HEK293 (cell line): ENCODE measurements around the gene HCFC1.

Source experiments
- FEZF1 ChIP-seq: fragments of 450-650 bp; formaldehyde crosslinking; IDR thresholded peaks from 2 replicates; pipeline ENCODE4 v1.5.1; 2016; ENCODE audit warnings: missing biosample characterization, missing genetic modification characterization
- KLF7 ChIP-seq: fragments of 450-650 bp; formaldehyde crosslinking; IDR thresholded peaks from 2 replicates; pipeline ENCODE4 v1.5.1; 2016; ENCODE audit warnings: missing biosample characterization, missing genetic modification characterization, borderline replicate concordance
- KLF9 ChIP-seq: fragments of 450-650 bp; formaldehyde crosslinking; IDR thresholded peaks from 2 replicates; pipeline ENCODE4 v1.5.1; 2016; ENCODE audit warnings: missing biosample characterization, missing genetic modification characterization, low read depth
- PRDM1 ChIP-seq: fragments of 450-650 bp; formaldehyde crosslinking; IDR thresholded peaks from 2 replicates; pipeline ENCODE4; 2016; ENCODE audit warnings: missing biosample characterization, missing genetic modification characterization
- SCRT2 ChIP-seq: fragments of 450-650 bp; formaldehyde crosslinking; IDR thresholded peaks from 2 replicates; pipeline ENCODE4 v1.5.1; 2016; ENCODE audit warnings: missing biosample characterization, missing genetic modification characterization
- SP7 ChIP-seq: fragments of 450-650 bp; formaldehyde crosslinking; IDR thresholded peaks from 2 replicates; pipeline ENCODE4 v1.5.1; 2016; ENCODE audit warnings: missing biosample characterization, missing genetic modification characterization
- TRIM28 ChIP-seq: IDR thresholded peaks from 2 replicates; pipeline ENCODE4 v1.6.1; 2011; ENCODE audit warnings: low read length, control low read depth, borderline replicate concordance
- ZBTB21 ChIP-seq: fragments of 450-650 bp; formaldehyde crosslinking; IDR thresholded peaks from 2 replicates; pipeline ENCODE4 v1.5.1; 2017; ENCODE audit warnings: missing biosample characterization, missing genetic modification characterization
- ZFP69B ChIP-seq: fragments of 450-650 bp; formaldehyde crosslinking; IDR thresholded peaks from 2 replicates; pipeline ENCODE4 v1.5.1; 2016; ENCODE audit warnings: missing biosample characterization, missing genetic modification characterization
- ZNF2 ChIP-seq: fragments of 450-650 bp; formaldehyde crosslinking; IDR thresholded peaks from 2 replicates; pipeline ENCODE4 v1.5.1; 2016; ENCODE audit warnings: missing biosample characterization, missing genetic modification characterization
- ZNF202 ChIP-seq: fragments of 450-650 bp; formaldehyde crosslinking; IDR thresholded peaks from 2 replicates; pipeline ENCODE4 v1.5.1; 2016; ENCODE audit warnings: missing biosample characterization, missing genetic modification characterization, borderline replicate concordance
- ZNF223 ChIP-seq: fragments of 450-650 bp; formaldehyde crosslinking; IDR thresholded peaks from 2 replicates; pipeline ENCODE4 v1.5.1; 2016; ENCODE audit warnings: missing biosample characterization, missing genetic modification characterization
- ZNF311 ChIP-seq: fragments of 450-650 bp; formaldehyde crosslinking; IDR thresholded peaks from 2 replicates; pipeline ENCODE4 v1.5.1; 2017; ENCODE audit warnings: missing biosample characterization, missing genetic modification characterization, borderline replicate concordance
- ZNF335 ChIP-seq: fragments of 450-650 bp; formaldehyde crosslinking; conservative IDR thresholded peaks from 2 replicates; pipeline ENCODE4 v1.5.1; 2016; ENCODE audit warnings: missing biosample characterization, missing genetic modification characterization
- ZNF37A ChIP-seq: fragments of 450-650 bp; IDR thresholded peaks from 2 replicates; pipeline ENCODE4 v1.5.1; 2018; ENCODE audit warnings: missing biosample characterization, missing genetic modification characterization
- ZNF433 ChIP-seq: fragments of 450-650 bp; formaldehyde crosslinking; IDR thresholded peaks from 2 replicates; pipeline ENCODE4 v1.5.1; 2016; ENCODE audit warnings: missing biosample characterization, missing genetic modification characterization, low read depth
- ZNF48 ChIP-seq: fragments of 450-650 bp; formaldehyde crosslinking; IDR thresholded peaks from 2 replicates; pipeline ENCODE4 v1.5.1; 2016; ENCODE audit warnings: missing biosample characterization, missing genetic modification characterization
- ZNF514 ChIP-seq: fragments of 450-650 bp; formaldehyde crosslinking; IDR thresholded peaks from 2 replicates; pipeline ENCODE4 v1.5.1; 2016; ENCODE audit warnings: missing biosample characterization, missing genetic modification characterization
- ZNF548 ChIP-seq: fragments of 450-650 bp; formaldehyde crosslinking; IDR thresholded peaks from 2 replicates; pipeline ENCODE4 v1.5.1; 2016; ENCODE audit warnings: missing biosample characterization, missing genetic modification characterization
- ZNF585B ChIP-seq: fragments of 450-650 bp; formaldehyde crosslinking; IDR thresholded peaks from 2 replicates; pipeline ENCODE4 v1.5.1; 2016; ENCODE audit warnings: missing biosample characterization, missing genetic modification characterization
- ZNF629 ChIP-seq: fragments of 450-650 bp; formaldehyde crosslinking; IDR thresholded peaks from 2 replicates; pipeline ENCODE4 v1.5.1; 2017; ENCODE audit warnings: missing biosample characterization, missing genetic modification characterization
- ZNF658 ChIP-seq: fragments of 450-650 bp; formaldehyde crosslinking; IDR thresholded peaks from 2 replicates; pipeline ENCODE4; 2016; ENCODE audit warnings: missing biosample characterization, missing genetic modification characterization
- ZNF707 ChIP-seq: fragments of 450-650 bp; formaldehyde crosslinking; IDR thresholded peaks from 2 replicates; pipeline ENCODE4 v1.5.1; 2016; ENCODE audit warnings: missing biosample characterization, missing genetic modification characterization
- ZNF777 ChIP-seq: fragments of 450-650 bp; formaldehyde crosslinking; IDR thresholded peaks from 2 replicates; pipeline ENCODE4 v1.5.1; 2017; ENCODE audit warnings: missing biosample characterization, missing genetic modification characterization, borderline replicate concordance
- ZNF843 ChIP-seq: fragments of 450-650 bp; formaldehyde crosslinking; IDR thresholded peaks from 2 replicates; pipeline ENCODE4 v1.5.1; 2016; ENCODE audit warnings: missing biosample characterization, missing genetic modification characterization
- ZSCAN30 ChIP-seq: fragments of 450-650 bp; IDR thresholded peaks from 2 replicates; pipeline ENCODE4 v1.5.1; 2018; ENCODE audit warnings: missing biosample characterization, mild to moderate bottlenecking, missing genetic modification characterization, moderate library complexity
- TF ChIP-seq, protein P1 (sequence below): fragments of 450-650 bp; formaldehyde crosslinking; IDR thresholded peaks from 2 replicates; pipeline ENCODE4 v1.5.1; 2016; ENCODE audit warnings: missing biosample characterization, missing genetic modification characterization
- TF ChIP-seq, protein P2 (sequence below): fragments of 450-650 bp; formaldehyde crosslinking; IDR thresholded peaks from 2 replicates; pipeline ENCODE4; 2016; ENCODE audit warnings: missing biosample characterization, missing genetic modification characterization
- TF ChIP-seq, protein P3 (sequence below): fragments of 450-650 bp; formaldehyde crosslinking; IDR thresholded peaks from 2 replicates; pipeline ENCODE4 v1.5.1; 2017; ENCODE audit warnings: missing biosample characterization, mild to moderate bottlenecking, missing genetic modification characterization, moderate library complexity
- TF ChIP-seq, protein P4 (sequence below): fragments of 450-650 bp; formaldehyde crosslinking; IDR thresholded peaks from 2 replicates; pipeline ENCODE4 v1.5.1; 2016; ENCODE audit warnings: missing biosample characterization, missing genetic modification characterization
- TF ChIP-seq, protein P5 (sequence below): IDR thresholded peaks from 2 replicates; pipeline ENCODE4 v1.6.1; 2011; ENCODE audit warnings: mild to moderate bottlenecking, low read depth, low read length, borderline replicate concordance
- TF ChIP-seq, protein P6 (sequence below): fragments of 450-650 bp; formaldehyde crosslinking; IDR thresholded peaks from 2 replicates; pipeline ENCODE4 v1.5.1; 2017; ENCODE audit warnings: missing biosample characterization, missing genetic modification characterization

Gene HCFC1

DNA sequence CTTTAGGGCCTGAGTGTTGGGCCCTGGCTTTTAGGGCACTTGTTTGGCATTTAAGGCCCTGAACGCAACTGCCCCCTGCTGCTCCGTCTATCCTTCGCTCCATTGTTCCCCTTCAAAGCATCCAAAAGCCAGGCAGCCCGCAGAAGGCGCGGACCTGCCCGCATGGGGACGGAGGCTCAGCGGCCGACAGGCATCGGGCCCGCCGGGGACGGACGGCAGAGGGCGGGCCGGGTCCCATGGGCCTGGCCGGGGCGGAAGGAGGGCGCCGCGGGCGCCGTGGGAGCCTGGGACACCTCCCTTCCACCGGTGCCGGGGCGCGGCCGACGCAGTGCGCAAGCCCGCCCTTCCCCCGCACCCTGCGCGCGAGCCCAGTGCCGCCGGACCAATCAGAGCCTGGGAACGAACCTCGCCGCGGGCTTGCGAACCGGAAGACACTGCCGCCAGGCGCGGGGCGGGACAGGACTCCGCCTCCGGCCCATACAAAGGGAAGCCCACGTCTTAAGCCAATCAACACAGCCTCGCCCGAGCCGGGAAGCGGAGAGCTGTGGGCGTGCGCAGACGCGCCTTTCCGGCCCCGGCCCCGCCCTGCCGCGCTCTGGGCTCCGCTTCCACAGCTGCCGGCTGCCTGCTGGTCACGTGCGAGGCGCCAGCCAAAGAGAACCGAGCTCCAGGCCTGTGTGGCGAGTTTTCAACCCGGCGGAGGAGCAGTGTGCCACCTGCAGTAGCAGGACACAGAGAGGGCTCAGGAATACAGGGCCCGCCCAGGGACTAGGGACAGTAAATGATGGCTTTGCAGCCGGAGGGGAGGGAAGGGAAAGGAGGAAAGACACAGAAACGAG, 43.5 kb downstream of the HCFC1 start (continued):
- TF ChIP-seq, protein P1, sequence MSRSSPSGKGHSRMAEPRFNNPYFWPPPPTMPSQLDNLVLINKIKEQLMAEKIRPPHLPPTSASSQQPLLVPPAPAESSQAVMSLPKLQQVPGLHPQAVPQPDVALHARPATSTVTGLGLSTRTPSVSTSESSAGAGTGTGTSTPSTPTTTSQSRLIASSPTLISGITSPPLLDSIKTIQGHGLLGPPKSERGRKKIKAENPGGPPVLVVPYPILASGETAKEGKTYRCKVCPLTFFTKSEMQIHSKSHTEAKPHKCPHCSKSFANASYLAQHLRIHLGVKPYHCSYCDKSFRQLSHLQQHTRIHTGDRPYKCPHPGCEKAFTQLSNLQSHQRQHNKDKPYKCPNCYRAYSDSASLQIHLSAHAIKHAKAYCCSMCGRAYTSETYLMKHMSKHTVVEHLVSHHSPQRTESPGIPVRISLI (tag by site-specific recombination) = no peak
- peak; percentile 31; the same call in 1 of the 2 replicates for TF ChIP-seq ZNF843
- 0 out of 2 replicates have a peak, but pooled peaks have one; percentile 54 for TF ChIP-seq ZFP69B
- TF ChIP-seq ZNF585B (tag by site-specific recombination) = no peak
- TF ChIP-seq ZNF2 (tag by site-specific recombination) = 0 out of 2 replicates have a peak, but pooled peaks have one; percentile 24
- peak; percentile 6; the same call in 1 of the 2 replicates for TF ChIP-seq PRDM1 (tag by site-specific recombination)
- no peak for TF ChIP-seq SCRT2
- no peak for TF ChIP-seq ZNF202 (tag by site-specific recombination)
- peak; percentile 28; the same call in 1 of the 2 replicates for TF ChIP-seq KLF7 (tag by site-specific recombination)
- TF ChIP-seq, protein P2, sequence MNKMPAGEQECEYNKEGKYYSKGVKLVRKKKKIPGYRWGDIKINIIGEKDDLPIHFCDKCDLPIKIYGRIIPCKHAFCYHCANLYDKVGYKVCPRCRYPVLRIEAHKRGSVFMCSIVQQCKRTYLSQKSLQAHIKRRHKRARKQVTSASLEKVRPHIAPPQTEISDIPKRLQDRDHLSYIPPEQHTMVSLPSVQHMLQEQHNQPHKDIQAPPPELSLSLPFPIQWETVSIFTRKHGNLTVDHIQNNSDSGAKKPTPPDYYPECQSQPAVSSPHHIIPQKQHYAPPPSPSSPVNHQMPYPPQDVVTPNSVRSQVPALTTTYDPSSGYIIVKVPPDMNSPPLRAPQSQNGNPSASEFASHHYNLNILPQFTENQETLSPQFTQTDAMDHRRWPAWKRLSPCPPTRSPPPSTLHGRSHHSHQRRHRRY (tag by site-specific recombination) = no peak
- TF ChIP-seq ZNF335 (tag by site-specific recombination) = peak; percentile 79
- TF ChIP-seq ZNF433 (tag by site-specific recombination) = no peak
- TF ChIP-seq ZNF629 = peak; percentile 20; the same call in 1 of the 2 replicates
- TF ChIP-seq, protein P3, sequence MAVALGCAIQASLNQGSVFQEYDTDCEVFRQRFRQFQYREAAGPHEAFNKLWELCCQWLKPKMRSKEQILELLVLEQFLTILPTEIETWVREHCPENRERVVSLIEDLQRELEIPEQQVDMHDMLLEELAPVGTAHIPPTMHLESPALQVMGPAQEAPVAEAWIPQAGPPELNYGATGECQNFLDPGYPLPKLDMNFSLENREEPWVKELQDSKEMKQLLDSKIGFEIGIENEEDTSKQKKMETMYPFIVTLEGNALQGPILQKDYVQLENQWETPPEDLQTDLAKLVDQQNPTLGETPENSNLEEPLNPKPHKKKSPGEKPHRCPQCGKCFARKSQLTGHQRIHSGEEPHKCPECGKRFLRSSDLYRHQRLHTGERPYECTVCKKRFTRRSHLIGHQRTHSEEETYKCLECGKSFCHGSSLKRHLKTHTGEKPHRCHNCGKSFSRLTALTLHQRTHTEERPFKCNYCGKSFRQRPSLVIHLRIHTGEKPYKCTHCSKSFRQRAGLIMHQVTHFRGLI (tag by site-specific recombination) = no peak
- no peak for TF ChIP-seq ZNF37A (tag by site-specific recombination)
- TF ChIP-seq ZNF48 (tag by site-specific recombination) = no peak
- no peak for TF ChIP-seq ZNF311 (tag by site-specific recombination)
- TF ChIP-seq TRIM28 = 0 out of 2 replicates have a peak, but pooled peaks have one; percentile 38
- TF ChIP-seq, protein P4, sequence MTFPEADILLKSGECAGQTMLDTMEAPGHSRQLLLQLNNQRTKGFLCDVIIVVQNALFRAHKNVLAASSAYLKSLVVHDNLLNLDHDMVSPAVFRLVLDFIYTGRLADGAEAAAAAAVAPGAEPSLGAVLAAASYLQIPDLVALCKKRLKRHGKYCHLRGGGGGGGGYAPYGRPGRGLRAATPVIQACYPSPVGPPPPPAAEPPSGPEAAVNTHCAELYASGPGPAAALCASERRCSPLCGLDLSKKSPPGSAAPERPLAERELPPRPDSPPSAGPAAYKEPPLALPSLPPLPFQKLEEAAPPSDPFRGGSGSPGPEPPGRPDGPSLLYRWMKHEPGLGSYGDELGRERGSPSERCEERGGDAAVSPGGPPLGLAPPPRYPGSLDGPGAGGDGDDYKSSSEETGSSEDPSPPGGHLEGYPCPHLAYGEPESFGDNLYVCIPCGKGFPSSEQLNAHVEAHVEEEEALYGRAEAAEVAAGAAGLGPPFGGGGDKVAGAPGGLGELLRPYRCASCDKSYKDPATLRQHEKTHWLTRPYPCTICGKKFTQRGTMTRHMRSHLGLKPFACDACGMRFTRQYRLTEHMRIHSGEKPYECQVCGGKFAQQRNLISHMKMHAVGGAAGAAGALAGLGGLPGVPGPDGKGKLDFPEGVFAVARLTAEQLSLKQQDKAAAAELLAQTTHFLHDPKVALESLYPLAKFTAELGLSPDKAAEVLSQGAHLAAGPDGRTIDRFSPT (tag by site-specific recombination) = peak; percentile 81
- TF ChIP-seq, protein P5, sequence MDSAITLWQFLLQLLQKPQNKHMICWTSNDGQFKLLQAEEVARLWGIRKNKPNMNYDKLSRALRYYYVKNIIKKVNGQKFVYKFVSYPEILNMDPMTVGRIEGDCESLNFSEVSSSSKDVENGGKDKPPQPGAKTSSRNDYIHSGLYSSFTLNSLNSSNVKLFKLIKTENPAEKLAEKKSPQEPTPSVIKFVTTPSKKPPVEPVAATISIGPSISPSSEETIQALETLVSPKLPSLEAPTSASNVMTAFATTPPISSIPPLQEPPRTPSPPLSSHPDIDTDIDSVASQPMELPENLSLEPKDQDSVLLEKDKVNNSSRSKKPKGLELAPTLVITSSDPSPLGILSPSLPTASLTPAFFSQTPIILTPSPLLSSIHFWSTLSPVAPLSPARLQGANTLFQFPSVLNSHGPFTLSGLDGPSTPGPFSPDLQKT = peak; percentile 86
- peak; percentile 84 for TF ChIP-seq ZNF223
- TF ChIP-seq, protein P6, sequence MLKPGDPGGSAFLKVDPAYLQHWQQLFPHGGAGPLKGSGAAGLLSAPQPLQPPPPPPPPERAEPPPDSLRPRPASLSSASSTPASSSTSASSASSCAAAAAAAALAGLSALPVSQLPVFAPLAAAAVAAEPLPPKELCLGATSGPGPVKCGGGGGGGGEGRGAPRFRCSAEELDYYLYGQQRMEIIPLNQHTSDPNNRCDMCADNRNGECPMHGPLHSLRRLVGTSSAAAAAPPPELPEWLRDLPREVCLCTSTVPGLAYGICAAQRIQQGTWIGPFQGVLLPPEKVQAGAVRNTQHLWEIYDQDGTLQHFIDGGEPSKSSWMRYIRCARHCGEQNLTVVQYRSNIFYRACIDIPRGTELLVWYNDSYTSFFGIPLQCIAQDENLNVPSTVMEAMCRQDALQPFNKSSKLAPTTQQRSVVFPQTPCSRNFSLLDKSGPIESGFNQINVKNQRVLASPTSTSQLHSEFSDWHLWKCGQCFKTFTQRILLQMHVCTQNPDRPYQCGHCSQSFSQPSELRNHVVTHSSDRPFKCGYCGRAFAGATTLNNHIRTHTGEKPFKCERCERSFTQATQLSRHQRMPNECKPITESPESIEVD (tag by site-specific recombination) = no peak
- TF ChIP-seq ZNF548 (tag by site-specific recombination) = no peak
- peak; percentile 92 for TF ChIP-seq ZSCAN30 (tag by site-specific recombination)
- TF ChIP-seq ZBTB21 = no peak
- TF ChIP-seq SP7 (tag by site-specific recombination) = peak; percentile 55; the same call in 1 of the 2 replicates
- no peak for TF ChIP-seq ZNF658
- TF ChIP-seq ZNF707 (tag by site-specific recombination) = no peak
- TF ChIP-seq KLF9 (tag by site-specific recombination) = peak; percentile 81
- TF ChIP-seq ZNF514 (tag by site-specific recombination) = no peak
- TF ChIP-seq ZNF777 (tag by site-specific recombination) = no peak
- TF ChIP-seq FEZF1 (tag by site-specific recombination) = no peak
